ENCODE results near the gene TAOK3. TPM values are rescaled to one million over a fixed set of nuclear protein-coding genes. Genes with fewer than 3 reads are reported as not detected.

Gene TAOK3
- total and polyA plus RNA-seq, 10 of the 15 experiments (the other 5 are each of a cell fraction or from before 2014, with no cell fraction given), result 41.3 to 131 (median 57.8) TPM

DNA sequence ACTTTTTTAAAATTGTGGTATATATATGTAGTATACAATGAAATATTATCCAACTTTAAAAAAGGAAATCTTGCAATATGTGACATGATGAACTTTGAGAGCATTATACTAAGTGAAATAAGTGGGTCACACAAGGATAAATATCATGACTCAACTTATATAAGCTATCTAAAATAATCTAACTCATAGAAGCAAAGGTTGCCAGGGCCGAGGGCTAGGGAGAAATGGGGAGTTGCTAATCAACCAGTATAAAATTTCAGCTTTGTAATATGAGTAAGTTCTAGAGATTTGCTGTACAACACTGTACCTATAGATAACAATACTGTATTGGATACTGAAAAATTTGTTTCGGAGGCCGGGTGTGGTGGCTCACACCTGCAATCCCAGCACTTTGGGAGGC lies 38.5 kb downstream of the TAOK3 start:
- Histone ChIP-seq H3K79me2 (ENCODE audit: control insufficient read depth, insufficient read depth, low read length) (peaks cover 42% of the 10 kb centered on the region), H3K4me2 (ENCODE audit: control insufficient read depth, insufficient read depth) (no peak overlapping the region), H3K4me3 (no peak overlapping the region), H3K27me3 (replicated peaks in 1 of 2; ENCODE audit: control insufficient read depth in 2 of 2, insufficient read depth in 2 of 2, low read length in 1 of 2) (no peaks in the 10 kb centered on the region), H4K20me1 (ENCODE audit: control insufficient read depth, insufficient read depth) (no peaks in the 10 kb centered on the region), H3K27ac (ENCODE audit: control insufficient read depth, insufficient read depth) (no peak overlapping the region), H3K9ac (ENCODE audit: control insufficient read depth, insufficient read depth, low read length) (no peak overlapping the region), H3K4me1 (ENCODE audit: control insufficient read depth, insufficient read depth, low read length) (peaks cover 11% of the 10 kb centered on the region), H2AFZ (ENCODE audit: control insufficient read depth, low read depth, low read length) (no peak overlapping the region), H3K36me3 (ENCODE audit: control insufficient read depth in 2 of 2, insufficient read depth in 2 of 2, low read length in 1 of 2) (peaks cover 0 to 7% of the 10 kb centered on the region in 2 experiments; a peak in 2 of 4 replicates), H3K9me3 (replicated peaks; ENCODE audit: control insufficient read depth, insufficient read depth, low read length) (no peaks in the 10 kb centered on the region; the same call in none of the 3 replicates)
- ChIA-PET CTCF (interaction anchor here (0.6 to 1.9 kb wide), 3 partner anchors 11 to 149 kb away, joined by 3 to 6 read pairs (median 6); no protein-coding TSS in a partner anchor), RAD21 (ENCODE audit: unreplicated experiment) (interaction anchor here (0.6 to 1.1 kb wide), 3 partner anchors 10 to 22 kb away, joined by 3 to 4 read pairs (median 3); no protein-coding TSS in a partner anchor), SMC1A (ENCODE audit: uncharacterized antibody, unreplicated experiment) (interaction anchor here (1.7 to 4.1 kb wide), 5 partner anchors 9 to 24 kb away, joined by 5 to 23 read pairs (median 9); no protein-coding TSS in a partner anchor), POLR2A (interaction anchor here (0.6 to 0.9 kb wide), 2 partner anchors 12 to 26 kb away, joined by 5 to 7 read pairs; no protein-coding TSS in a partner anchor)
- BruUV-seq (replicated peaks), result no TSS peak
- intact Hi-C loops (cut with micrococcal nuclease; ENCODE audit: unreplicated experiment), result no loop called here
- TF ChIP-seq GABPA (IDR thresholded peaks at IDR 0.05; ENCODE audit: low read depth) (no peak), ZNF207 (IDR thresholded peaks at IDR 0.05; ENCODE audit: borderline replicate concordance) (no peak)
- TF ChIP-seq, protein P1, sequence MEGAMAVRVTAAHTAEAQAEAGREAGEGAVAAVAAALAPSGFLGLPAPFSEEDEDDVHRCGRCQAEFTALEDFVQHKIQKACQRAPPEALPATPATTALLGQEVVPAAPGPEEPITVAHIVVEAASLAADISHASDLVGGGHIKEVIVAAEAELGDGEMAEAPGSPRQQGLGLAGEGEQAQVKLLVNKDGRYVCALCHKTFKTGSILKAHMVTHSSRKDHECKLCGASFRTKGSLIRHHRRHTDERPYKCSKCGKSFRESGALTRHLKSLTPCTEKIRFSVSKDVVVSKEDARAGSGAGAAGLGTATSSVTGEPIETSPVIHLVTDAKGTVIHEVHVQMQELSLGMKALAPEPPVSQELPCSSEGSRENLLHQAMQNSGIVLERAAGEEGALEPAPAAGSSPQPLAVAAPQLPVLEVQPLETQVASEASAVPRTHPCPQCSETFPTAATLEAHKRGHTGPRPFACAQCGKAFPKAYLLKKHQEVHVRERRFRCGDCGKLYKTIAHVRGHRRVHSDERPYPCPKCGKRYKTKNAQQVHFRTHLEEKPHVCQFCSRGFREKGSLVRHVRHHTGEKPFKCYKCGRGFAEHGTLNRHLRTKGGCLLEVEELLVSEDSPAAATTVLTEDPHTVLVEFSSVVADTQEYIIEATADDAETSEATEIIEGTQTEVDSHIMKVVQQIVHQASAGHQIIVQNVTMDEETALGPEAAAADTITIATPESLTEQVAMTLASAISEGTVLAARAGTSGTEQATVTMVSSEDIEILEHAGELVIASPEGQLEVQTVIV (IDR thresholded peaks at IDR 0.05; ENCODE audit: borderline replicate concordance, partially characterized antibody), result no peak
- DNase-seq (ENCODE audit: low read depth, low spot score) (no peak), FAIRE-seq (no peak), ATAC-seq (no peak)
- 100% methylated on average over 3 of the region's 3 CpGs for WGBS (ENCODE audit: insufficient coverage, insufficient replicate concordance, low lambda C conversion rate, missing lambda C conversion rate)
- in situ Hi-C loops (cut with MboI), result no loop called here
